NCI-H69 (cell line): ENCODE measurements around the gene ZNF26.
"Not testable (repeated sequence)": the region's sequence is repeated elsewhere in the genome, so short reads cannot be mapped to it uniquely, and the experiment has no call there.

ENCODE experiments used
- DNase-seq: peaks from one replicate; lab custom pipeline; 2025; lab: John Stamatoyannopoulos, UW

Gene ZNF26

GRCh38 chr12:132986001-132986884, at the start of gene ZNF26:
Gene ZNF26 (plus strand): TSS chr12:132986367. CDS start chr12:132986841, 474 bp downstream.
- peak; percentile 98 for DNase-seq

GRCh38 chr12:132936921-132937320, 49.2 kb upstream of the ZNF26 start:
- not testable (repeated sequence) for DNase-seq

- no peak for DNase-seq
Measured at GRCh38 chr12:132937476-132937875, 48.7 kb upstream of the ZNF26 start.

GRCh38 chr12:132938807-132939206, 47.4 kb upstream of the ZNF26 start:
- not testable (repeated sequence) for DNase-seq

- no peak for DNase-seq
Measured at GRCh38 chr12:132940071-132940719, 46.0 kb upstream of the ZNF26 start.

GRCh38 chr12:132941336-132941954, 44.7 kb upstream of the ZNF26 start:
- no peak for DNase-seq

- no peak for DNase-seq
Measured at GRCh38 chr12:132942611-132943010, 43.6 kb upstream of the ZNF26 start.

- DNase-seq: no peak
Measured at GRCh38 chr12:132945806-132946205, 40.4 kb upstream of the ZNF26 start.

- DNase-seq: no peak
Measured at GRCh38 chr12:132946246-132946820, 39.8 kb upstream of the ZNF26 start.

- no peak for DNase-seq
Measured at GRCh38 chr12:132948146-132949066, 37.8 kb upstream of the ZNF26 start.

GRCh38 chr12:132949936-132950837, 36.0 kb upstream of the ZNF26 start:
- DNase-seq: no peak

GRCh38 chr12:132950844-132951535, 35.2 kb upstream of the ZNF26 start:
- no peak for DNase-seq

GRCh38 chr12:132951649-132952048, 34.5 kb upstream of the ZNF26 start:
- no peak for DNase-seq

- DNase-seq: no peak
Measured at GRCh38 chr12:132952371-132953162, 33.6 kb upstream of the ZNF26 start.

- no peak for DNase-seq
Measured at GRCh38 chr12:132953163-132953425, 33.1 kb upstream of the ZNF26 start.

- DNase-seq: no peak
Measured at GRCh38 chr12:132953771-132954170, 32.4 kb upstream of the ZNF26 start.

GRCh38 chr12:132954471-132955048, 31.6 kb upstream of the ZNF26 start:
- DNase-seq: peak; percentile 7

- DNase-seq: peak; percentile 65
Measured at GRCh38 chr12:132955094-132956010, 30.8 kb upstream of the ZNF26 start.
